Measurements from ENCODE around the gene CHRNA3.

- TF ChIP-seq CTCF (IDR thresholded peaks at IDR 0.05) (no peak), POLR2A (IDR thresholded peaks at IDR 0.05) (no peak)
Measured at GRCh38 chr15:78651930-78652615, 31.3 kb upstream of the CHRNA3 start.
